Activated T-cell treated with anti-CD3 and anti-CD28 coated beads for 24 hours (primary cell): ENCODE results near the gene OSBPL2.

ENCODE experiments used
- DNase-seq: peaks from one replicate; pipeline ENCODE4 v3.0.0-alpha.2; 2020; ENCODE audit warnings: low read depth

Gene OSBPL2

GRCh38 chr20:62237801-62238568 is at the start of gene OSBPL2:
Gene OSBPL2 (plus strand): TSS chr20:62238521. CDS start chr20:62256185, 17,664 bp downstream.
- DNase-seq, result peak; percentile 100

- no peak for DNase-seq
Measured at GRCh38 chr20:62190639-62191411, 47.5 kb upstream of the OSBPL2 start.

- DNase-seq, result no peak
Measured at GRCh38 chr20:62191781-62192559, 46.4 kb upstream of the OSBPL2 start.

- no peak for DNase-seq
Measured at GRCh38 chr20:62192635-62193034, 45.7 kb upstream of the OSBPL2 start.

DNA sequence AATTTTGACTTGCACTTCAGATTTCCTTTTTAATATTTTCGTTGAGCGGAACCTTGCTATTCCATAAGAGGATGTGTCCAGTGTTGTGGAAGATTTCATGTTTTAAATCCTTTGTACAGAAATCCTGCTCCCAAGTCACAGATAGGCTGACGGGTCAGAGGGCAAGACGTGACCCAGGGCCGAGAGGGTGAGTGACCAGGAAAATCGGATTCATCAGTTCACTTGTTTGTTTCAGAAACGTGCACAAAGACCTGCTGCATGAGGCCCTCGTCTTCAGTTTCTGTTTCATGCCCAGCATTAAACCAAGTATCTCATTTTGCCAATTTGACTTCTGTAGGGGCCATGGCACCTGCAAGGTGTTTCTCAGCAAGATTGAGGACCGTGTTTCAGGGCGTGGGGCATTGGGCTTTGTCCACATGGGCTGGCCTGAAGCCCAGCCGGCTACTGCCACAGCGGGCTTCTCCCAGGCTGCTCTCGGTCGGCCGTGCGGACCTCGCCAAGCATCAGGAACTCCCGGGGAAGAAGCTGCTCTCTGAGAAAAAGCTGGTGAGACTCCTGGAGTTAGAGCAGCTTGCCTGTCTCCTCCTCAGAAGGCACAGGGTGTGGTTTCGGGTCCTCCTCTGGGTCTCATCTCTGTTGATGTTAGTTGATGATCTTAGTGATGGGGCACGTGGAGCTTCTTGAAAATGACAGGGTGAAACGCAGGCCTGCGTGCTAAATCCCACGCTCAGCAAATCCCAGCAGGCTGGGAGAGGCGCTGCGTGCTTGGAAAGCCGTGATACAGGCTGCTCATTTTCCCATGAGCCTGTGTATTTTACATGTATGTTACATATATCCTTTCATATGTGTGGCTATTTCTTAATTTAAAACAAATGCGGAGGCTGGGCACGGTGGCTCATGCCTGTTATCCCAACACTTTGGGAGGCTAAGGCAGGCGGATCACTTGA is 45.0 kb upstream of the OSBPL2 start:
- DNase-seq, result no peak

- no peak for DNase-seq
Measured at GRCh38 chr20:62195075-62195405, 43.3 kb upstream of the OSBPL2 start.

DNA sequence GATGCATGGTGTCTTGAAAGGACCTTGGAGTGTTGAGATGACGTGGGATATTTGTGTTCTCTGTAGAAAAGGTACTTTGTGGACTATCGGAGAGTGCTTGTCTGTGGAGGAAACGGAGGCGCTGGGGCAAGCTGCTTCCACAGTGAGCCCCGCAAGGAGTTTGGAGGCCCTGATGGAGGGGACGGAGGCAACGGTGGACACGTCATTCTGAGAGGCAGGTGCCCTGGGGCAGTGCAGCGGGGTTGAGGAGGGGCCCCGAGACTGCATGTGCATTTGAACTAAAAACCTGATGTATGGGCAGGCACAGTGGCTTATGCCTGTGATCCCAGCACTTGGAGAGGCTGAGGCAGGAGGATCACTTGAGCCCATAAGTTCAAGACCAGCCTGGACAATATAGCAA is 42.6 kb upstream of the OSBPL2 start:
- DNase-seq, result no peak

DNA sequence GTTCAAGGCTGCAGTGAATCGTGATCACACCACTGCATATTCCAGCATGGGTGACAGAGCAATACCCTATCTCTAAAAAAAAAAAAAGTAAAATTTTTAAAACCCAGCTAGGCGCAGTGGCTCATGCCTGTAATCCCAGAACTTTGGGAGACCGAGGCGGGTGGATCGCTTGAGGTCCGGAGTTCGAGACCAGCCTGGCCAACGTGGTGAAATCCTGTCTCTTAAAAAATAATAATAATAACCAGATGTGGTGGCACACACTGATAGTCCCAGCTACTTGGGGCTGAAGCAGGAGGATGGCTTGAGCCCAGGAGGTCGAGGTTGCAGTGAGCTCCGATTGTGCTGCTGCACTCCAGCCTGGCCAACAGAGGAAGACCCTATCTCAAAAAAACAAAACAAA is 42.0 kb upstream of the OSBPL2 start:
- DNase-seq, result no peak

DNA sequence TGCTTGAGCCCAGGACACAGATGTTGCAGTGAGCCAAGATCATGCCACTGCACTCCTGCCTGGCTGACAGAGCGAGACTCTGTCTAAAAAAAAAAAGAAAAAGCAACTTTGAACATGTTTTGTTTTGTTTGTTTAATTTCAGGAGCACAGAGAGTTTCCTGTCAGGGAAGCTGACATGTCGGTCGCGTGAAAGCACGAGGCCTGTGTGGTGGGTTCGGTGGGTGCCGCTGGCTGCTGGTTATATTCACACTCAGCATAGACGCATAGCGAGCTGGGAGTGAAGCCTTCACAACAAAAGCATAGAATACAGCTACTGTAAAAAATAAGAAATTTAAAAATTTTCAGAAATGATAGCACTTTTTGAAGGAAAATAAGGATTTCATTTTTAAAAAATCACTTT is 41.0 kb upstream of the OSBPL2 start:
- DNase-seq, result no peak

- DNase-seq, result no peak
Measured at GRCh38 chr20:62197801-62198200, 40.5 kb upstream of the OSBPL2 start.

GRCh38 chr20:62198496-62198895 is 39.8 kb upstream of the OSBPL2 start:
- DNase-seq, result no peak

- no peak for DNase-seq
Measured at GRCh38 chr20:62198931-62199330, 39.4 kb upstream of the OSBPL2 start.

DNA sequence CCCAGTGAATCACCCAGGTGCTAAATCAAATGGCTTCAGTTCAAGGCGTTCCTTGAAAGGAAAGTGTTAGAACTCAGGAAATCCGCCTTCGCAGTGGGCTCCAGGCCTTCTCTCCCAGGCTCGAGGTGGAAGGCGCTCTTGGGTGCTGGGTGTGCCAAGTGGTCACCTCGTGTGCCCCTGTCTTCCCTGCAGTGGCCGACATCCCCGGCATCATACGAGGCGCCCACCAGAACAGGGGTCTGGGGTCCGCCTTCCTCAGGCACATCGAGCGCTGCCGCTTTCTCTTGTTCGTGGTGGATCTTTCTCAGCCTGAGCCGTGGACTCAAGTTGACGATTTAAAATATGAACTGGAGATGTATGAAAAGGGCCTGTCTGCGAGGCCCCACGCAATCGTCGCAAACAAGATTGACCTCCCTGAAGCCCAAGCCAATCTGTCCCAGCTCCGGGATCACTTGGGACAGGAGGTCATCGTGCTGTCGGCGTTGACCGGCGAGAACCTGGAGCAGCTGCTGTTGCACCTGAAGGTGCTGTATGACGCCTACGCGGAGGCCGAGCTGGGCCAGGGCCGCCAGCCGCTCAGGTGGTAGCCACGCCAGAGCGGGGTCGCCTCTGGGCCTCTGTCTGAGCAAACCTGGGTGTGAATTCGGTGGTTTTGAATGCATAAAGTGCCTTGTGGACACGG is 37.7 kb upstream of the OSBPL2 start:
- no peak for DNase-seq

DNA sequence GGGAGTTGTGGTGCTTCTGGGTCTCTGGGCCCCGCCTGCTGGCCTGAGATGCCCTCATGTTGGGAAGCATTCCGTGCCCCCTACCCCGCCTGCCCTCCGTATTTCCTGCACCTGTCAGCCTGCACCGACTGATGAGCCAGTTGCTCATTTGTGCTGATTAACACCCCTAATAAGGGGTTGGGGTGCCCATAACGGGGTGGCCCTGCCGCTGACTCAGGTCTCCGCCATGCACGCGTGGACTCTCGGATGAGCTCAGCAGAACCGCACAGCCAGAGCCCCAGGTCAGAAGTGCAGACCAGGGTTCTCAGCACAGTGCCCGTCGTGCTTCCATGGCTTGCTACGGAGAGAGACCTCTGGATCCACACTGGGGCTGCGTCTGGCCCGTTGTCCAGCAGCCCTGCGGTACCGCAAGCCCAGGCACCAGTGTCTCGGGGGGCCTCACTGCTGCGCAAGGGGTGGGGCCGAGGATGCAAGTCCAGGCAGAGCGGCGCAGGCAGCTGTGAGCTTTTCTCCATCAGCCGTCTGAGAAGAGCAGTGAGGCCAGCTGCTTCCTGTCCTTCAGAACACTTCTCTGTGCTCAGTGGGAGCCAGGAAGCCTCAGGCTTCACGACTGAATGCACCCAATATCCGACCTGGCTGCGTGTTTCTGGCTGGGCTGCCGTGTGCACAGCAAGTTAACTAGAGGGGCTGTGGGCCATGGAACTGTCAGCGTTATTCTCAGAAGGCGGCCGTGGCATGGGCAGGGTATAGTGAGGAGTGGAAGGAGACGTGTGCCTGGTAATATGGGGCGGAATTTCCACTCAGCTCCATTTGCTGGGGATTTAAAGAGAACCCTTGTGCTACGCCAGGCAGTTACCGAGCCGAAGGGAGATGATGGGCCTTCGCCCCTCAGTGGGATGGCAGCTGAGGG is 36.9 kb upstream of the OSBPL2 start:
- no peak for DNase-seq

GRCh38 chr20:62202083-62202395 is 36.3 kb upstream of the OSBPL2 start:
- DNase-seq, result no peak

GRCh38 chr20:62202676-62203377 is 35.5 kb upstream of the OSBPL2 start:
- no peak for DNase-seq

DNA sequence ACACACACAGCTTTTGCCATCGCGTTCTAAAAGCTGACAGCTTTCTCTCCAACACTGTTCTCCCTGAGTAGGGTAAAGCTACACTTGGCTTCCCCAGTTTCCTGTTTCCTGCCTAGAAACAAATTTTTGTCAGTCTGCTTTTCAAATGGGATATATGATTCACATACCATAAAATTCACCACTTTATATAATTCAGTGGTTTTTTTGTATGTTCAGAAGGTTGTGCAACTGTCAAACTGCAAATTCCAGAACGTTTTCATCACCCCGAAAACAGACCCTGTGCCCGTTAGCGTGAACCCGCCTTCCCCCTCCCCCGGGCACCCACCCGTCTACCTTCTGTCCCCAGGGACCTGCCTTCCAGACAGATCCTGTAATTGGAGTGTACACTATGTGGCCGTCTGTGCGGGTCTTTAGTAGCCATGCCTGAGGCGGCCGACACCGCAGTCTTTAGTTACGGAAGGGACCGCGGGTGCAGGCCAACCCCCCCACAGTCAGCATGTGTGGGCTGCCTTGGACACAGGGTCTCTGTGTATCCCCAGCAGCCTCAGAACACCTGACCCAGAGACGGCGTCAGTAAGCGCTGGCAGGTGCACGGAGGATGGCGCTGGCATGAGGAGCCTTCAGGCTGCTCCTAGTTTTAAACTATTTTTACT is 34.8 kb upstream of the OSBPL2 start:
- no peak for DNase-seq

DNA sequence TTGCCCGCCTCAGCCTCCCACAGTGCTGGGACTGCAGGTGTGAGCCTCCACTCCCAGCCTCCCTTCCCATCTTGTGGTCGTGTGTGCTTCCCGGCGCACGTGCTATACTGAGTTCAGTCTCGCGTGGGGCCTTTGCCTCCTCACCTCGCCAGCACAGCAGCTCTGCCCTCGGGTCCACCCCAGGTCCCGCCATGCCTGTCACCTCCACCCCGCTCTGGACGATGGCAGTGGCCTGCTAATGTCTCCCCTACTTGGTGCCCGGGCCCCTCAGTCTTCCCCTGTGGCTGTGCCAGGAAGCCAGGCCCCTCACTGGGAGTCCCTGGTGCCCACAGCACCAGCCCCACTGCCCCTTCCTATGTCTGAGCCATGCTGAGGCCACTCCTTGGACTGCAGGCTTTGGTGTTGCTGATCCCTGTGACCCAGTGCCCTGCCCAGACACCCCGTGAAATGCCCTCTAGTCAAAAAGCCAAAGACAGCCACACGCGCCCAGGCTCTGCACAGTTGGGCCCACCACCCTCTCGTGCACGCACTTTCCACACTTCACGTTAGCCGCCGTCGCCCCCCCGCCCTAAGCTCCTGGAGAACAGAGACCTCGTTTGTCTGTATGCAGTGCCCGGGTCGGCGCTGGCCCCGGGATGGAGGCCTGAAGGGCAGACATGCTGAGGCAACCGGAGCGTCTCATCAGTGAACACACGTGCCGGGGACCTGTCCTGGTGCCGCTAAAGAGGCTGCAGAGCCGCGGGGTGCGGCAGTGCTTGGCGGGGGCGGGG is 32.5 kb upstream of the OSBPL2 start:
- DNase-seq, result no peak
